ENCODE data around the gene IFITM10.

The IFITM10 gene

DNA sequence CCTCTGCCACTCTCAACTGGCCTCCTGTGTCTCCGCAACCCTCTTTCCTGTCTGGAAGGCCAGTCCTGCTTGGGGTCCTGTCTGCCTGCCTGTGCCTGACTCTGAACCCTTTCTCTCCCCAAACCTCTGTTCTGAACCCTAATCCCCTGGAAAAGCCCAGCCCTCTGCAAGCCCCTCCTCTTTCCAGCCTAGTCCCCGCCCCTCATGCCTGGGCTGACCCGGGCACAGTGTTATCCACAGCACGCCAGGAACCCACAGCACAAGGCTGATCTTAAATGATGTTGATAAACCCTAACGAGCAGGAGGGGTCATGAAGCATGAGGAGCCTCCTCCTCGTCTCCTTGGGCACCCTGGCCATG is at the start of gene IFITM10:
Gene IFITM10 (minus strand): TSS at position 115 of the 359 bp plus-strand sequence. CDS start 153 bp downstream, outside the sequence.
- no peak within 1 kb of the TSS for H3K4me3 Mint-ChIP-seq
- peak in 1 of 2 donors; percentile 35 for ATAC-seq (replicated peaks)
- peaks cover 16 to 25% of the 10 kb centered on the region in 2 donors for H3K36me3 Mint-ChIP-seq
- H3K4me1 Mint-ChIP-seq, result peaks cover 9 to 27% of the 10 kb centered on the region in 2 donors
- no peak for DNase-seq
- H3K27me3 Mint-ChIP-seq, result peaks cover 22 to 32% of the 10 kb centered on the region in 2 donors
- H3K27ac Mint-ChIP-seq, result peak within 1 kb of the TSS; percentile 39
- peaks cover 5 to 7% of the 10 kb centered on the region in 2 donors for H3K9me3 Mint-ChIP-seq

GRCh38 chr11:1797391-1798125 is 47.2 kb upstream of the IFITM10 start:
- DNase-seq (no peak), ATAC-seq (replicated peaks) (no peak)
- H3K27ac Mint-ChIP-seq, result no peak overlapping the region
- no peak overlapping the region for H3K4me3 Mint-ChIP-seq
- H3K4me1 Mint-ChIP-seq, result no peaks in the 10 kb centered on the region
- peaks cover 0 to 1% of the 10 kb centered on the region in 2 donors for H3K36me3 Mint-ChIP-seq
- no peaks in the 10 kb centered on the region for H3K9me3 Mint-ChIP-seq
- H3K27me3 Mint-ChIP-seq, result peaks cover 45 to 70% of the 10 kb centered on the region in 2 donors

GRCh38 chr11:1796413-1797011 is 46.1 kb upstream of the IFITM10 start:
- ATAC-seq (replicated peaks), result no peak

DNA sequence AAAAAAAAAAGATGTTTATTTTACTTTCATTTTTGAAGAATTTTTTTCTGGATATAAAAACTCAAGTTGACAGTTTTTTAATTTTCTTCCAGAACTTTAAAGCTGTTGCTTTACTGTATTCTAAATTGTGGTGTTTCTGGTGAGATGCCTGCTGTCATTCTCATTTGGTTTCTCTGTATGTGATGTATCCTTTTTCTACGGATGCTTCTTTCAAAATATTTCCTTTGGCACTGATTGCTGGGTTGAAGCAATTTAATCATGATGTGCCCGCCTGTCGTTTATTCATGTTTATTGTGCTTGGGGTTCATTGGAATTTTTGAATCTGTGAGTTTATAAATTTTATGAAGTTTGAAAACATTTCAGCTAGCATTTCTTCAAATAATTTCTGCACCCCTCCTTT is 42.7 kb upstream of the IFITM10 start:
- Mint-ChIP-seq H3K4me1 (no peaks in the 10 kb centered on the region), H3K4me3 (no peak overlapping the region), H3K9me3 (no peaks in the 10 kb centered on the region), H3K27me3 (peaks cover 49 to 58% of the 10 kb centered on the region in 2 donors), H3K36me3 (peaks cover 0 to 3% of the 10 kb centered on the region in 2 donors), H3K27ac (no peak overlapping the region)
- DNase-seq, result no peak
- no peak for ATAC-seq (replicated peaks)

More at GRCh38 chr11:1796413-1797011, 46.1 kb upstream of the IFITM10 start:
- Mint-ChIP-seq H3K27me3 (peaks cover 48 to 65% of the 10 kb centered on the region in 2 donors), H3K4me1 (no peaks in the 10 kb centered on the region), H3K36me3 (peaks cover 0 to 3% of the 10 kb centered on the region in 2 donors), H3K27ac (no peak overlapping the region), H3K9me3 (no peaks in the 10 kb centered on the region), H3K4me3 (no peak overlapping the region)
- no peak for DNase-seq

DNA sequence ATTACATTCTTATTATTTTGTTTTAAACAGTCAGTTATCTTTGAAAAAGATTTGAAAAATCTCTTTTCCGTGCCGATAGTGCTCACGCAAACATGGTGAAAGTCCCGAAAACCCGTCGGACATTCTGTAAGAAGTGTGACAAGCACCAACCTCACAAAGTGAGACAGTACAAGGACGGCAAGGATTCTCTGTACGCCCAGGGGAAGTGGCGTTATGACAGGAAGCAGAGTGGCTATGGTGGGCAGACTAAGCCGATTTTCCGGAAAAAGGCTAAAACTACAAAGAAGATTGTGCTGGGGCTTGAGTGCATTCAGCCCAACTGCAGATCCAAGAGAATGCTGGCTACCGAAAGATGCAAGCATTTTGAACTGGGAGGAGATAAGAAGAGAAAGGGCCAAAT is 42.1 kb upstream of the IFITM10 start:
- H3K4me1 Mint-ChIP-seq, result no peaks in the 10 kb centered on the region
- H3K27ac Mint-ChIP-seq, result no peak overlapping the region
- DNase-seq (no peak), ATAC-seq (replicated peaks) (no peak)
- H3K4me3 Mint-ChIP-seq, result no peak overlapping the region
- H3K9me3 Mint-ChIP-seq, result no peaks in the 10 kb centered on the region
- peaks cover 0 to 3% of the 10 kb centered on the region in 2 donors for H3K36me3 Mint-ChIP-seq
- H3K27me3 Mint-ChIP-seq, result peaks cover 46 to 58% of the 10 kb centered on the region in 2 donors

DNA sequence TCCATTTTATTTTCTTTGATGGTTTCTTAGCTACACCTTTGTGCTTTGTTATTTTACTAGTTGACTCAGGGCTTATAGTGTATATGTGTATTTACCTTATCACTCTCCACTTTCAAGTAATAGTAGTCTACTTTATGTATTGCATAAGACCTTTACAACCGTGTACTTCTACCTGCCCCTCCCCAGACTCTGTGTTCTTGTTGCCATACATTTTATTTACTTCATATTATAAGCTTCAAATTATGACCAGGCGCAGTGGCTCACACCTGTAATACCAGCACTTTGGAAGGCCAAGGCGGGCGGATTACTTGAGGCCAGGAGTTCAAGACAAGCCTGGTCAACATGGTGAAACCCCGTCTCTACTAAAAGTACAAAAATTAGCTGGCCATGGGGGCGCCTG is 41.5 kb upstream of the IFITM10 start:
- Mint-ChIP-seq H3K9me3 (no peaks in the 10 kb centered on the region), H3K4me3 (no peak overlapping the region), H3K4me1 (no peaks in the 10 kb centered on the region), H3K36me3 (peaks cover 0 to 3% of the 10 kb centered on the region in 2 donors), H3K27ac (no peak overlapping the region), H3K27me3 (peaks cover 40 to 58% of the 10 kb centered on the region in 2 donors)
- no peak for ATAC-seq (replicated peaks)
- DNase-seq, result no peak

DNA sequence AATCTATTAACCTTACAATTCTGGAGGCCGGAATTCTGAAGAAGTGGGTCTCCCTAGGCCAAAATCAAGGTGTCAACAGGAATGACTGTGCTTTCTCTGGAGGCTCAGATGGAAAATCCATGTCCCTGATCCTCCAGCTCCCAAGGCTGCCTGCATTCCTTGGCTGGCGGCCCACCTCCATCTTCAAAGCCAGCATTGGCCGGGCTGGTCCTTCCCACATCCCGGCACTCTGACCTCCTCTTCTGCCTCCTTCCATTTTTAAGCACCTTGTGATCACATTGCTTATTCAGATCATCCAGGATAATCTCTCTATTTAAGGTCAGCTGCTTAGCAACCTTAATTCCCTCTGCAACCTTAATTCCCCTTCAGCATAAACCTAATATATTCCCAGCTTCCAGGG is 36.1 kb upstream of the IFITM10 start:
- no peaks in the 10 kb centered on the region for H3K9me3 Mint-ChIP-seq

DNA sequence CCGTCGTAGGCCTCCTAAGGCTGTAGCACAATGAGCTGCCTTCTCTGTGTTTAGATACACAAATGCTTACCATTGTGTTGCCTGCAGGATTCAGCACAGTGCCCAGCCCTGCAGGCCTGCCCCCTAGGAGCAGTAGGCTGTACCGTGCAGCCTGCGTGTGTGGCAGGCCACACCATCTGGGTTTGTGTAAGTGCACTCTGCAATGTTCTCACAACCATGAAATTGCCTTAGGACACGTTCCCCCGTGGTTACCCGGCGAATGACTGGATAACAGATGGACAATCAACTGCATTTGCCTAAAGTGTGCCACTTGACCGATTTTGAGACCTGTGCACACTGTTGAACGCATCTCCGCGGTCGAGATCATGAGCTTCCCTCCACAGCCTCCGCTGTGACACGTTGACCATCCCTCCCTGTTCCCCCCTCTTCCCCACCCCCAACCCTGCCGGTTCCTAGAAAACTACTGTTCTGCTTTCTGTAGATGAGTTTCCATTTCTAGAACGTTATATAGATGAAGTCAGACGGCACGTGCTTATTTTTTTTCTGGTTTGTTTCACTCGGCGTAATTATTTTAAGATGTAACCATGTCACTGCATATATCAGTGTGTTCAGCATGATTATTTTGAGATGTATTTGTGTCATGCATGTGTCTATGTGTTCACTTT is 35.5 kb upstream of the IFITM10 start:
- Mint-ChIP-seq H3K4me3 (no peak overlapping the region), H3K27me3 (peaks cover 6 to 26% of the 10 kb centered on the region in 2 donors), H3K36me3 (no peaks in the 10 kb centered on the region)

More for the DNA sequence above, 36.1 kb upstream of the IFITM10 start:
- ATAC-seq (replicated peaks) (no peak), DNase-seq (no peak)
- no peak overlapping the region for H3K4me3 Mint-ChIP-seq
- H3K4me1 Mint-ChIP-seq, result peaks cover under 1 to 7% of the 10 kb centered on the region in 2 donors
- no peak overlapping the region for H3K27ac Mint-ChIP-seq
- no peaks in the 10 kb centered on the region for H3K36me3 Mint-ChIP-seq
- peaks cover 10 to 26% of the 10 kb centered on the region in 2 donors for H3K27me3 Mint-ChIP-seq

DNA sequence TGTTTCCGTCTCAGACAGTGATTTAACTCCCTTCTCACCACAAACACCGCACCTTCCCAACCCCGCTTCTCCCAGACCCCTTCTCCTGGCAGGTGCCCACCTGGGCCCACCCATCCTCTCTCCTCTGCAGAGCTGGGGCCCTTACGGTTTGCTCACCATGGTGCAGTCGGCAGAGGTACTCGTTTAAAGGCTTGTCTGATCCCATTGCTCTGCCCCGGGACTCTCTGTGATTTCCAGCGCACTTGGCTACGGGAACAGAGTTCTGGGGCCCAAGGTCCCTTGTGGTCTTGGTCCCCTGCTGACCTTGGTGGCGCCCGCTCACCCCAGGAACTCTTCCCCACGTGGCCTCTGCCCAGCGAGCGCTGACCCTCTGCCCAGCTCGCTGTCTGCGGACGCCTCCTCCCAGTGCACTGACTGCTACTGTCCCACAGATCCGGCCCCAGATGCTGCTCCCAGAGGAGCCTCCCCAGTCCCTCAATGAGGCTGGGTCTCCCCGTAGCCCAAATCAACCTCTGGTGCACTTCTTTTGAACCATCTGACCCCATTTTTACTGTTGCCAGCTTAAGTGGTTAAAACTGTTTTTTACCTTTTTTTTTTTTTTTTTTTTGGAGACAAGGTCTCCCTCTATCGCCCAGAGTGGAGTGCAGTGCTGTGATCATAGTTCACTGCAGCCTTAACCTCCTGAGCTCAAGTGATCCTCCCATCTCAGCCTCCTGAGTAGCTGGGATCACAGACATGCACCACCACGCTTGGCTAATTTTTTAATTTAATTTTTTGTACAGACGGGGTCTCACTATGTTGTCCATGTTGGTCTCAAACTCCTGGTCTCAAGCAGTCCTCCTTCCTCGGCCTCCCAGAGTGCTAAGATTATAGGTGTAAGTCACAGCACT is 34.6 kb upstream of the IFITM10 start:
- Mint-ChIP-seq H3K4me3 (no peak overlapping the region), H3K4me1 (peaks cover 8 to 17% of the 10 kb centered on the region in 2 donors), H3K27me3 (peaks cover 6 to 21% of the 10 kb centered on the region in 2 donors), H3K9me3 (no peaks in the 10 kb centered on the region), H3K36me3 (no peaks in the 10 kb centered on the region), H3K27ac (no peak overlapping the region)
- no peak for ATAC-seq (replicated peaks)
- DNase-seq, result no peak

More for the DNA sequence above, 35.5 kb upstream of the IFITM10 start:
- Mint-ChIP-seq H3K4me1 (peaks cover 3 to 13% of the 10 kb centered on the region in 2 donors), H3K27ac (no peak overlapping the region), H3K9me3 (no peaks in the 10 kb centered on the region)
- ATAC-seq (replicated peaks) (no peak), DNase-seq (no peak)

- ATAC-seq (replicated peaks) (no peak), DNase-seq (no peak)
- H3K36me3 Mint-ChIP-seq, result no peaks in the 10 kb centered on the region
- no peaks in the 10 kb centered on the region for H3K9me3 Mint-ChIP-seq
- peaks cover 8 to 17% of the 10 kb centered on the region in 2 donors for H3K4me1 Mint-ChIP-seq
- peaks cover 12 to 15% of the 10 kb centered on the region in 2 donors for H3K27me3 Mint-ChIP-seq
- H3K27ac Mint-ChIP-seq, result no peak overlapping the region
- H3K4me3 Mint-ChIP-seq, result no peak overlapping the region
These were observed 33.5 kb upstream of the IFITM10 start for GRCh38 chr11:1783725-1784529.

- Mint-ChIP-seq H3K27ac (no peak overlapping the region), H3K9me3 (no peaks in the 10 kb centered on the region), H3K36me3 (no peaks in the 10 kb centered on the region), H3K4me1 (peaks cover 8 to 17% of the 10 kb centered on the region in 2 donors), H3K4me3 (no peak overlapping the region), H3K27me3 (peaks cover 14 to 15% of the 10 kb centered on the region in 2 donors)
- DNase-seq (no peak), ATAC-seq (replicated peaks) (no peak)
These were observed 32.7 kb upstream of the IFITM10 start for GRCh38 chr11:1782831-1783724.

DNA sequence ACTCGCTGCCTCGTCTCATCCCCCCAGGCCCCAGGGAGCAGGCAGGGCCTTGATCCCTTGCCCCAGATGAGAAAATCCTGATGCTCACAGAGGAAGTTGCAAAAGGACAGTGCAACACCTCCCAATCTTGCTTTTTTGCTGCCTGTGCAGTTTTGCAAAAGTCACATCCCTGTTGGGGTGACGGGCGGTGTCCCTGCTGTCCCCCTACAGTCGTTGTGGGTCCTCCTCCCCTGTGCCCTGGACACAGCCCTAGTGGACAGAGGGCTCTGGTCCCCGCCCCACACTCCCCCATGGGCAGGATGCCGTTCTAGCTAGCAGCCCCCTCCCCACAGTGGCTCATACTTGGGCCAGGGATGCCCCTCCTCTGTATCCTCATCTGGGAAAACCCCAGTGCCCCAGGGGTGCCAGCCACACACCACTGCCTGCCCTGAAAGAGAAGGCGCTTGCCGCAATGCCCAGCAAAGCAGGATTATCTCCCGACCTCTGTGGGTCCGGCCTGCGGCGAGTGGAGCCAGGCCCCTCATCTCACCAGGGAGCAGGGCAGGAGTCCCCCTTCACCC is 31.7 kb upstream of the IFITM10 start:
- Mint-ChIP-seq H3K4me3 (no peak overlapping the region), H3K36me3 (no peaks in the 10 kb centered on the region), H3K9me3 (no peaks in the 10 kb centered on the region), H3K27me3 (peaks cover 18 to 21% of the 10 kb centered on the region in 2 donors), H3K27ac (no peak overlapping the region), H3K4me1 (peaks cover 8 to 17% of the 10 kb centered on the region in 2 donors)
- ATAC-seq (replicated peaks) (no peak), DNase-seq (no peak)
